Natural killer cell treated with Interleukin-12 subunit alpha and Interleukin-12 subunit beta and Interleukin-15 and Interleukin-18, amount 100 ng/mL, for 72 hours (primary cell): ENCODE results near the gene ZFAND3. TPM values are rescaled to one million over a fixed set of nuclear protein-coding genes. Genes with fewer than 3 reads are reported as not detected.
"Not testable (repeated sequence)": the region's sequence is repeated elsewhere in the genome, so short reads cannot be mapped to it uniquely, and the experiment has no call there.

Source experiments
- ATAC-seq, 2 donors: fragments of 150-1000 bp; cut with Tn5 transposase in 1 of 2; sonication (Bioruptor Pico), chemical (Tn5 transposase) in 1 of 2; 2 replicates each; pipeline ENCODE4 v1.10.0; 2021
- DNase-seq: peaks from one replicate; pipeline ENCODE4 v3.0.0; 2022; ENCODE audit warnings: low spot score
- H3K27ac Mint-ChIP-seq, 2 donors: 1 replicate in 1 of 2; 2 replicates in 1 of 2; pipeline ENCODE4 v1.8.0; 2022; ENCODE audit warnings: mixed read lengths in 2 of 2, mild to moderate bottlenecking in 1 of 2, moderate library complexity in 1 of 2
- H3K27me3 Mint-ChIP-seq, 2 donors: 1 replicate in 1 of 2; 2 replicates in 1 of 2; pipeline ENCODE4 v1.8.0; 2022; ENCODE audit warnings: mixed read lengths in 2 of 2
- H3K36me3 Mint-ChIP-seq: one replicate; pipeline ENCODE4 v1.8.0; 2022; ENCODE audit warnings: mixed read lengths
- H3K4me1 Mint-ChIP-seq, 2 donors: 1 replicate in 1 of 2; 2 replicates in 1 of 2; pipeline ENCODE4 v1.8.0; 2022; ENCODE audit warnings: low read depth in 2 of 2, mixed read lengths in 2 of 2, mild to moderate bottlenecking in 1 of 2
- H3K4me3 Mint-ChIP-seq: one replicate; pipeline ENCODE4 v1.8.0; 2022; ENCODE audit warnings: mixed read lengths
- H3K9me3 Mint-ChIP-seq: 2 replicates; pipeline ENCODE4 v1.8.0; 2022; ENCODE audit warnings: mixed read lengths
- total RNA-seq, 2 donors: library from RNA; stranded (reverse); gene quantifications; one replicate each; pipeline ENCODE4 v1.2.3, GENCODE V29; 2022

ZFAND3 gene
- total RNA-seq, 2 donors from 2014 or later = 51.0 to 100 TPM

DNA sequence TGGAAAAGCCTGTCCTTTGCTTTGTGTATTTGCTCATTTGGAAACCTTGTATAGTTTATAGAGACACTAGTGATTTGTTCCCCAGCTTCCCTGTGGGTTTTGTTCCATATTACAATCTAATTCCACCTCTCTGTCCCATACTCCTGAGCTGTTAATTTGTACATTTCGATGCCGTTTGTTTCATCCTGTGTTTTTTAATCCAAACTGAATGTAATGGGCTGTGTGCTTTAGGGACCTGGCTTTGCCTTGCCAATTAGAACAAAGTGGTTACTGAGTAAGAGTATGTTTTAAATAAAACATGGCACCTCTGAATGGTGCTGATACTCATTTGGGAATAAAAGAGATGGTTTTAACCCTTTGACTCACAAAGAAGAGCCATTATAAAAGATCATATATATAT lies 122.3 kb downstream of the ZFAND3 start:
- Mint-ChIP-seq H3K27me3 (no peaks in the 10 kb centered on the region), H3K4me3 (no peak overlapping the region), H3K9me3 (no peaks in the 10 kb centered on the region), H3K27ac (no peak overlapping the region), H3K36me3 (peaks cover 5% of the 10 kb centered on the region), H3K4me1 (peaks cover 56% of the 10 kb centered on the region in 2 donors)
- DNase-seq = no peak
- no peak for ATAC-seq

DNA sequence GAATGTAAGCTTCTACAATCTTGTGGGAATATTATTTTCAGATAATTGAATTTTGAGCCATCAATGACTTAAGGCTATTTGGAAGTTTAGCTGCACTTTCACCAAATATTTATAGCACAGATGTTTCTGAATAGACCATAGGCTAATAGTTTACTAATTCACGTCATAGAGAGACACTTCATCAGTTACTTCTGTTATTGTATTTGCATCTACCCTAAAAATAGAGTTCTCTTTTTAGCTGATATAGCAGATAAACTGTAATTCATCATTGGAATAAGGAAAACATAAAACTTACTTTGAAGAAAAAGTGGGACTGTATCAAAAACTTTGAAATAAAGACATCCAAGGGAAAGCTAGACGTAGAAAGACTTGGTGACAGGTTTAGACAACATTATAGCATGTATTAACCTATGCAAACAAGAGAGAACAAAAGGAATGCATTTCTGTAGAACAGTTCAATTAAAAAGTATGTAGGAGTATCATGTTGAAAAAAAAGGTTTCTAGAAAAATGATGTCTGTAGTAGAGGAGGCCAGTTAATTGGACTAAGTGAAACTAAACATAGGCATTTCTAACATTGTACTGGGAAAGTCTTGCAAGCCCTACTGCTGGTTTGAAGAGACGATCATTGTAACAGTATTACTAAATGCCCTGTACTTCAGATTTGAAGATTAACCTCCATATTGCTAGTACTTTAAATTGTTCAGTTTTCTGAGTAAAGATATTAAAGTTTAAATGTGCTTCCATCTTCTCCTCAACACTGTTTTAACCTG lies 123.3 kb downstream of the ZFAND3 start:
- H3K27ac Mint-ChIP-seq = peak overlapping the region; percentile 69 to 84
- H3K4me1 Mint-ChIP-seq = peaks cover 53% of the 10 kb centered on the region in 2 donors
- no peaks in the 10 kb centered on the region for H3K9me3 Mint-ChIP-seq
- DNase-seq (no peak), ATAC-seq (no peak)
- peaks cover 5% of the 10 kb centered on the region for H3K36me3 Mint-ChIP-seq
- H3K4me3 Mint-ChIP-seq = peak overlapping the region; percentile 56
- no peaks in the 10 kb centered on the region for H3K27me3 Mint-ChIP-seq

DNA sequence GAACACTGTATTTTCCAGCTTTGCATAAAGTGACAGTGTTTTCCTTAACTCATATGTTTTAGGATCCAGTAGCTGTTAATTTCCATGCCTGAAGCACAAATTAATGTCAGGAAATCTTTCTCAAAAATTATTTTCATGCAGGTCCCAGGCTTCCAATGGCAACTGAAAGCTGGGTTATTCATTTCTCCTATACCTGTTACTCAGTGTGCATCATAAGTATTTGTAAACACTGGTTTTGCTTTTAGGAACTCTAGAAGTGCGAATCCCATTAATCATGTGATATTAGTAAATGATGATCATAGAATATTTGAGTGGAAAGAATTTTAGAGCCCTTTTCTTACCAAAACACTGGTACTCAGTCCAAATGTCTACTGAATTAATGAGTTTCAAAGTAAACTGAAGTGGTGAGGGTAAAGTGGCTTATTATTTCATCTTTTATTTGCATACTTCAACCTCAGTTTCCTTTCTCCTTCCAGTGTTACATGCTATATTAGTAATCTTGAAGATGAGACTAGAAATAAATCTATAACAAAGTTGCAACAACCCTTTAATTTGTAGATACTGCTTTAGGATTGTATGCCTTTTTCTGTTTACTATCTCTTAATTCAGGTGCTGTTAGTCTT lies 124.0 kb downstream of the ZFAND3 start:
- H3K4me3 Mint-ChIP-seq = peak overlapping the region; percentile 56
- H3K4me1 Mint-ChIP-seq = peaks cover 51 to 52% of the 10 kb centered on the region in 2 donors
- ATAC-seq (peak; percentile 70 to 81), DNase-seq (no peak)
- H3K36me3 Mint-ChIP-seq = peaks cover 2% of the 10 kb centered on the region
- H3K27me3 Mint-ChIP-seq = no peaks in the 10 kb centered on the region
- H3K27ac Mint-ChIP-seq = peak overlapping the region; percentile 69 to 84
- H3K9me3 Mint-ChIP-seq = peaks cover 2% of the 10 kb centered on the region

DNA sequence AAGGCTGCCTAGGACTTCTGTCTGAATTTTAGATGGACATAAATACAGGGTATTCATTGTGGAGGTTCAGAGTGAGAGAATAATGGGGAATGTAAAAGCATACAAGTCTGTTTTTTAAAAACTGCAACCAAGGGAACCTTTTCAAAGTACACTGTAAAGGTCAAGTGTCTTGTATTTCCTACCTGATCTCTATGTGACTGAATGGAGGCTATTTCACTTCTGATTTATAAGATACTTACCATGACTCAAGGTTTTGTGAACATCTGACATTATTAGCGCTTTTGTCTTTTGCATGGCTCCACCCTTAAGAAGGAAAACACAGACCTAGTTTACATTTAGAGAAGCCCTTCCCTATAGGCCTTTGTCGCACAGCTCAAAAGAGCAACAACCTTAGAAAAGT lies 126.5 kb downstream of the ZFAND3 start:
- peak overlapping the region in 1 of 2 donors; percentile 84 for H3K27ac Mint-ChIP-seq
- no peak overlapping the region for H3K4me3 Mint-ChIP-seq
- DNase-seq (no peak), ATAC-seq (no peak)
- H3K4me1 Mint-ChIP-seq = peaks cover 66% of the 10 kb centered on the region in 2 donors
- H3K36me3 Mint-ChIP-seq = peaks cover 6% of the 10 kb centered on the region
- H3K27me3 Mint-ChIP-seq = no peaks in the 10 kb centered on the region
- H3K9me3 Mint-ChIP-seq = peaks cover 5% of the 10 kb centered on the region

DNA sequence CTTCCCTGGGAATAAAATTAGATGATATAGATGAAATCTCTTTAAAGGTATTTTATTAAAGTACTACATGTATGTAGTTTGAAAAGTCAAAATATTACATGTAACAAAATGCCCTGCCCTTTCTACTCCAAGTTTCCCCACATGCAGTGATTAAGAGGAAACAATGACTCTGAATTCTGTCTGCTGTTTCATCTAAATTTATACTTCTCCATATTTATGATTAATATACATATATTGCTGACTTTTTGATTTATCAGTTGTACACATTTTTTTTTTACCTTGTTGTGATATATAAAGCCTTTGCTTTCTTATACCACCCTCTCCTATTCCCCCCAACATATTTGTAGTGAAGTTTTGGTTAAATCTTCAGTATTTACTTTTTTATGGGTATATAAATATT lies 127.9 kb downstream of the ZFAND3 start:
- Mint-ChIP-seq H3K27me3 (no peaks in the 10 kb centered on the region), H3K9me3 (peaks cover 5% of the 10 kb centered on the region), H3K4me3 (no peak overlapping the region), H3K27ac (peak overlapping the region in 1 of 2 donors; percentile 65), H3K36me3 (peaks cover 6% of the 10 kb centered on the region), H3K4me1 (peaks cover 76% of the 10 kb centered on the region in 2 donors)
- DNase-seq = no peak
- no peak for ATAC-seq

DNA sequence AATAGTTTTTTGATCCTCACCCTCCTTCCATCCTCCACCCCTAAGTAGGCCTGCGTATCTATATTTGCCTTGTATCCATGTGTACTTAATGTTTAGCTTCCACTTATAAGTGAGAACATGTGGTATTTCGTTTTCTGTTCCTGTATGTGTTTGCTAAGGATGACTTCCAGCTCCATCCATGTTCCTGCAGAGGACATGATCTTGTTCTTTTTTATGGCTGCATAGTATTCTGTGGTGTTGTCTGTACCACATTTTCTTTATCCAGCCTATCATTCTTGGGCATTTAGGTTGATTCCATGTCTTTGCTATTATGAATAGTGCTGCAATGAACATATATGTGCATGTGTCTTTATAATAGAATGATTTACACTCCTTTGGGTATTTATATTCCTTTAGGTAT lies 129.1 kb downstream of the ZFAND3 start:
- Mint-ChIP-seq H3K27ac (peak overlapping the region in 1 of 2 donors; percentile 65), H3K4me1 (peaks cover 75% of the 10 kb centered on the region in 2 donors)
- not testable (repeated sequence) for H3K27me3 Mint-ChIP-seq, H3K36me3 Mint-ChIP-seq, H3K9me3 Mint-ChIP-seq, ATAC-seq, DNase-seq, H3K4me3 Mint-ChIP-seq

DNA sequence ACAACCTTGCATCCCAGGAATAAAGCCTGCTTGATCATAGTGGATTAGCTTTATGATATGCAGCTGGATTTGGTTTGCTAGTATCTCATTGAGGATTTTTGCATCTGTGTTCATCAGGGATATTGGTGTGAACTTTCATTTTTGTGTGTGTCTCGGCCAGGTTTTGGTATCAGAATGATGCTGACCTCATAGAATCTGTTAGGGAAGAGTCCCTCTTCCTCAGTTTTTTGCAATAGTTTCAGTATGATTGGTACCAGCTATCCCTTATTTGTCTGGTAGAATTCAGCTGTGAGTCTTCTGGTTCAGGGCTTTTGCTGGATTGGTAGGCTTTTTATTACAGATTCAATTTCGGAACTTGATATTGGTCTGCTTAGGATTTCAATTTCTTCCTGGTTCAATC lies 132.5 kb downstream of the ZFAND3 start:
- Mint-ChIP-seq H3K36me3 (peaks cover 6% of the 10 kb centered on the region), H3K9me3 (peaks cover 5% of the 10 kb centered on the region), H3K4me3 (peak overlapping the region; percentile 51), H3K4me1 (peaks cover 49 to 55% of the 10 kb centered on the region in 2 donors), H3K27ac (peak overlapping the region; percentile 4 to 83), H3K27me3 (no peaks in the 10 kb centered on the region)
- ATAC-seq = peak; percentile 71 to 86
- no peak for DNase-seq

DNA sequence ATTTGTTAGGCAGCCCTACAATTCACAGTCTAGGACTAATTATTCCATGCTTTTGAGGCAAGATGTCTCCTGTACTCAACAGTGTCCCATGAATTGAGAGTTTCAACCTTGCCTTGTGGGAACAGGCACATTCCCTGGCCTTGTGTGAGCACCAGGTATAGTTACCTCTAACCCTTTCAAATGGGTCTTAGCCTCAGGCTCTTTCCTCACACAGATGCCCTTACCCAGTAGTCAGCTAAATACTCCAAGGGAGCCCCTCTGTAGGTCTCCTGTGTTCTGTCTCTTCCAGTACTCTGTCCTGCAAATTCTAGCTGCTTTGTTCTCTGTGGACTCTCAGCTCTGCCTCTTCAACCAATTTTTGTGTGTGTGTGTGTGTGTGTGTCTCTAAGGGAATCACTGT lies 135.3 kb downstream of the ZFAND3 start:
- Mint-ChIP-seq H3K4me3 (no peak overlapping the region), H3K36me3 (no peaks in the 10 kb centered on the region), H3K27ac (no peak overlapping the region), H3K9me3 (no peaks in the 10 kb centered on the region), H3K27me3 (no peaks in the 10 kb centered on the region), H3K4me1 (peaks cover 34 to 37% of the 10 kb centered on the region in 2 donors)
- no peak for ATAC-seq
- DNase-seq = no peak

DNA sequence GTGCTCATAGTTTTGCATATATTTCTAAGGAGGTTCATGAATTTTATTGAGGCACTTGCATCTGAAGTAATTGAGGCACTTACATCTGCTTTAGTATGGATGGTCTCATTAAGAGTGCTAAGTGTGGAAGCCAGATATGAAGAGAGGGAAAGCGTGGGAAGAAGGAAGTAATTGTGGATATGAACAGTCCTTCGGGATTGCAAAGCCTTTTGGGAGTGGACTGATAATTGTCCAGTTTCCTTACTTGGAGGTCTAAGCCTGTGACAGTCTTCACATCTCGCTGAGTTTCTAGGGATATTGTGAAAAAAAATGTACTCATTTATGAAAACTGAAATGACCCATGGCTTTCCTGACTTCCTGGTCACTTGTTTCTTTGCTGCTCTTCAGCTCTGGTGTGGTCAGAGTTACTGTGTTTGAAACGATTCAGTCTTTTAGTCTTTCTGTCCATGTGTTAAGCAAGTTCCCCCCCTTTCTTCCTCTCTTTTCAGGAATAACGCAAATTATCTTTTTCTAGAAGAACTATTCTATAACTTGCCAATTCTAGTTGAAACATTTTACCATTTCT lies 137.3 kb downstream of the ZFAND3 start:
- Mint-ChIP-seq H3K4me1 (peaks cover 23 to 28% of the 10 kb centered on the region in 2 donors), H3K27ac (no peak overlapping the region), H3K9me3 (no peaks in the 10 kb centered on the region), H3K36me3 (peaks cover 4% of the 10 kb centered on the region), H3K27me3 (no peaks in the 10 kb centered on the region), H3K4me3 (no peak overlapping the region)
- ATAC-seq (no peak), DNase-seq (no peak)

DNA sequence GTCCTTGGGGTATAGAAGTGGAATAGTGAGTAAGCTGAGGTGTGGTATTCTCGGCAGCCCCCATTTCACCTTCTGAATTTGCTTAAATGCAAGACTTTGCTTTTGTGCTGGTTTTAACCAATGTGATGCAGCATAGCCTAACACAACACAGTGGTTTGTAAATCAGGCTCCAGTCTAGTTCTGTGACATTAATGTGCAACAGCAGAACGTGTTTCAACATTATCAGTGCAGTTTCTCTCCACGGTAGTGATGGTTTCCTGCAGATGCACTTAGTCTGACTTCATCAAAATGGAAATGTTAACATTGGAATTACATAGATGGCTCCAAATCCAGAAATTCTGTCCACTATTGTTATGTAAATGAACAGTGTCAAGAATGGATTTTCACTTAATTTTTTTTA lies 139.5 kb downstream of the ZFAND3 start:
- H3K27me3 Mint-ChIP-seq = no peaks in the 10 kb centered on the region
- H3K36me3 Mint-ChIP-seq = peaks cover 14% of the 10 kb centered on the region
- peaks cover 3% of the 10 kb centered on the region for H3K9me3 Mint-ChIP-seq
- H3K4me3 Mint-ChIP-seq = no peak overlapping the region
- ATAC-seq = no peak
- H3K4me1 Mint-ChIP-seq = peaks cover 28 to 34% of the 10 kb centered on the region in 2 donors
- DNase-seq = no peak
- no peak overlapping the region for H3K27ac Mint-ChIP-seq

DNA sequence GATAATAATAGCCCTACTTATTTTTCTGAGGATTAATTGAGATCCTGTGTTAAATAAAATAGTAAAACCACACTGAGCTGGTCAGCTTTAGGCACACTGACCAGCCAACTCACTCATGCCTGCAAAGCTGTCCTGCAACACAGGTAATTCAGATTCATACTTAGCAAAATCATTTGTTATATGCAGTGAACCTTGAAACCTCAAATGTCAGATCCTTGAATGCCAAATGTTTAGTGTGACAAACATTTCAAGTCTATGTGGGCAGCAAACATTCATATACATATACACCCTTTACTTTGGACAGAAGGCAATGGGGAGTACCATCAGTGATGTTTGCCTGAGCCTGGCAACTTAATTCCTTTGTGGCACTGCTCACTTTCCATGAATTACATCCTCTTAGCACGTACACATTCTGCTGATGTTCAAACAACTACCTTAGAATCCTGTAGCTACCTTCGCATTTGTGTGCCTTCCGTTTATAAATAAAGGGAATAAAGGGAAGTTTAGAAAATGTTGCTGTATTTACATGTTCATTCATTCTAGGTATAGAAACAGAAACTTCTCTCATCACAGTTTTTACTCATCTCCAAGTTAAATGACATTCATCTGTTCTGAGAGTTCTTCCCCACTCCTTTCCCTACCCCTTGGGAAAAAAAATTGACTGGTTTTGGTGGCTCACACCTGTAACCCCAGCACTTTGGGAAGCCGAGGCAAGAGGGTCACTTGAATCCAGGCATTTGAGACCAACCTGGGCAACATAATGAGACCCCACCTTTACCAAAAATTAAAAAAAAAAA lies 140.8 kb downstream of the ZFAND3 start:
- no peak for DNase-seq
- no peak for ATAC-seq
- H3K4me1 Mint-ChIP-seq = peaks cover 40 to 44% of the 10 kb centered on the region in 2 donors

DNA sequence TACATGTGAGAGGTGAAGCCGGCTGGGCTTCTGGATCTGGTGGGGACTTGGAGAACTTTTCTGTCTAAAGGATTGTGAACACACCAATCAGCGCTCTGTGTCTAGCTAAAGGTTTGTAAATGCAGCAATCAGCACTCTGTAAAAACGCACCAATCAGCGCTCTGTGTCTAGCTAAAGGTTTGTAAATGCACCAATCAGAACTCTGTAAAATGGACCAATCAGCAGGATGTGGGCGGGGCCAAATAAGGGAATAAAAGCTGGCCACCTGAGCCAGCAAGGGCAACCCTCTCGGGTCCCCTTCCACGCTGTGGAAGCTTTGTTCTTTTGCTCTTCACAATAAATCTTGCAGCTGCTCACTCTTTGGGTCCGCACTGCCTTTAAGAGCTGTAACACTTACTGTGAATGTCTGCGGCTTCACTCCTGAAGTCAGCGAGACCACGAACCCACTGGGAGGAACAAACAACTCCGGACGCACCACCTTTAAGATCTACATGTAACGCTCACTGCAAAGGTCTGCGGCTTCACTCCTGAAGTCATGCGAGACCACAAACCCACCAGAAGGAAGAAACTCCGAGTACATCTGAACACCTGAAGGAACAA lies 143.1 kb downstream of the ZFAND3 start:
- H3K4me1 Mint-ChIP-seq = peaks cover 55 to 57% of the 10 kb centered on the region in 2 donors
- not testable (repeated sequence) for H3K9me3 Mint-ChIP-seq, DNase-seq, ATAC-seq, H3K27ac Mint-ChIP-seq, H3K27me3 Mint-ChIP-seq
- peaks cover 14% of the 10 kb centered on the region for H3K36me3 Mint-ChIP-seq
- peak overlapping the region; percentile 35 for H3K4me3 Mint-ChIP-seq

More for the DNA sequence above, 140.8 kb downstream of the ZFAND3 start:
- Mint-ChIP-seq H3K27me3 (no peaks in the 10 kb centered on the region), H3K27ac (no peak overlapping the region), H3K9me3 (peaks cover 3% of the 10 kb centered on the region), H3K36me3 (peaks cover 14% of the 10 kb centered on the region), H3K4me3 (no peak overlapping the region)

DNA sequence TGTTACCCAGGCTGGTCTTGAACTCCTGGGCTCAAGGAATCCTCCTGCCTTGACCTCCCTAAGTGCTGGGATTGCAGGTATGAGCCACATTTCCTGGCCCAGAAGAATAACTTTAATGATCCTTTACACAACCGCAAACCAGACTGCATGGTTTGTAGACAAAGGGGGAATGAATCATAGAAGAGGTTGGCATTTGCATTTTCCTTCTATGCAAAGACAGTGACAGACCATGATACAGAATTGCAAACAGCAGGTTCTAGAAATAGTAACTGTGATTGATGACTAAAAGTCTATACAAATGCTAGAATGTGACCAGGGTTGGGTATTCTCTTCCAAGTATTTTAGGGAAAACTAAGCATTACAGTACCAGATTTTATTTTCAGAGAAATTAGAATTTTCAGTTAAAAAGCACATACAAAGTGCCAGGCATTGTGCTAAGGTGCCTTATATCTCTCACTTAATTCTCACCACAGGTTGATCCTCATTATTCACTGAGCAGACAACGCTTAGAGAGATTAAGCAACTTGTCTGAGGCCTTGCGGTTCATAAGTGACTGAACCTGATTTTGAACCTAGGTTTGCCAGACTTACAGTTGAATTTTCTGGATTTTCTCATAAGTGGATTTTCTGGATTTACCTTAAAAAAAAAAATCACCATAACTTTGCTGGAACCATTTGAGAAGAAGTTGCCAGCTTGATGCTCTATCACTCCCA lies 146.6 kb downstream of the ZFAND3 start:
- peak overlapping the region in 1 of 2 donors; percentile 22 for H3K27ac Mint-ChIP-seq
- no peak for DNase-seq
- peaks cover 3% of the 10 kb centered on the region for H3K9me3 Mint-ChIP-seq
- ATAC-seq = peak in 1 of 2 donors; percentile 52
- H3K4me1 Mint-ChIP-seq = peaks cover 72 to 73% of the 10 kb centered on the region in 2 donors
- peaks cover 14% of the 10 kb centered on the region for H3K36me3 Mint-ChIP-seq
- no peaks in the 10 kb centered on the region for H3K27me3 Mint-ChIP-seq
- no peak overlapping the region for H3K4me3 Mint-ChIP-seq
